ENCODE results near the gene EXOC6B.

GRCh38 chr2:72425996-72426395 is 399.8 kb downstream of the EXOC6B start:
- TF ChIP-seq NFIC (IDR thresholded peaks at IDR 0.05) (no peak), REST (IDR thresholded peaks at IDR 0.05; ENCODE audit: low read depth) (no peak), YY1 (IDR thresholded peaks at IDR 0.05; ENCODE audit: low read depth) (no peak), EGR1 (IDR thresholded peaks at IDR 0.05) (no peak), CREB1 (IDR thresholded peaks at IDR 0.05; ENCODE audit: low read depth) (no peak), USF1 (IDR thresholded peaks at IDR 0.05) (no peak), EP300 (IDR thresholded peaks at IDR 0.05; ENCODE audit: borderline replicate concordance) (no peak), CEBPB (IDR thresholded peaks at IDR 0.05) (no peak), FOXM1 (IDR thresholded peaks at IDR 0.05; ENCODE audit: borderline replicate concordance, low read depth) (no peak), MAX (IDR thresholded peaks at IDR 0.05) (no peak)
